ENCODE data around the gene SPP1. TPM values are rescaled to one million over a fixed set of nuclear protein-coding genes. Genes with fewer than 3 reads are reported as not detected.

The SPP1 gene
- polyA plus RNA-seq, 1 donor (not counting 4 experiments of a cell fraction or from before 2014, with no cell fraction given): 0.84 TPM

DNA sequence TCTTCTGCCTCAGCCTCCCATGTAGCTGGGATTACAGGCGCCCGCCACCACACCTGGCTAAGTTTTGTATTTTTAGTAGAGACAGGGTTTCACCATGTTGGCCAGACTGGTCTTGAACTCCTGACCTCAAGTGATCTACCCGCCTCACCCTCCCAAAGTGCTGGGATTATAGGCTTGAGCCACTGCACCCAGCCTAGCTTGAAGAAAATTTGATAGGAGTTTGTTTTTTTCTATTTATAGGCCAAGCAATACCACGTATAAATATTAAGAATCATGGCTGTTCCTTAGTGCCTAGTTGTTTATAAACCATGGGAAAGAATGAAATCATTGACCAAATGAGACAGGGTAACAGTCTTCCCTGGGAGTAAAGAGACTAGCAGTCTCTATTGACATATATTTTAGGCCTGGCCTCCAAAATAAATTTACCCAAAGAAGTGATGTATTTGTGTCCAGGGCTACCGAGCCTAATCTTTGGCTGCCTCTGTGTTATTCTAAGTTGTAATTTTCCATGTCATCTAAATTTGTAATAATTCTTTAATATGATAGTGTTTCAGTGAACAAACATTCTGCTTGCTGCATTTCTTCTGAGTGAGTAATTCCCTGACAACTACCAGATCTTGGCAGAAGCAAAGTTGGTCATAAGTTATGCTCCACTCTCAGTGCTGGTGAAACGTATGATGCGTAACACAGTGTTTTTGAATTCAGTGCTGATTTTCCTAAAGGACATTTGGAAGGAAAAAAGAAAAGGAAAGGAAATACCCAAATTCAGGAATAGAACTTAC, 42.2 kb downstream of the SPP1 start:
- H3K9ac ChIP-seq (ENCODE audit: control insufficient read depth, extremely low read depth, insufficient read depth, low read length): no peak overlapping the region
- peak; percentile 71 for FAIRE-seq
- peak; percentile 42 for DNase-seq (ENCODE audit: low read depth, low spot score)

GRCh38 chr4:88018466-88018865, 43.0 kb downstream of the SPP1 start:
- no peaks in the 10 kb centered on the region for H4K20me1 ChIP-seq (ENCODE audit: control insufficient read depth, extremely low read depth, insufficient read depth, low read length)
- peaks cover 22% of the 10 kb centered on the region for H3K4me1 ChIP-seq (ENCODE audit: control insufficient read depth, extremely low read depth, insufficient read depth, low read length)
- DNase-seq (ENCODE audit: low read depth, low spot score): no peak
- dilution Hi-C loops (cut with MboI; ENCODE audit: extremely low pct_ligation_motif_present, low sequenced_read_pairs): no loop called here
- H3K4me3 ChIP-seq (ENCODE audit: control insufficient read depth in 2 of 3, extremely low read depth in 1 of 3, insufficient read depth in 2 of 3, low read depth in 1 of 3, low read length in 3 of 3): no peak overlapping the region
- no peaks in the 10 kb centered on the region for H3K9me3 ChIP-seq (ENCODE audit: control insufficient read depth, low read depth, low read length)
- peak overlapping the region; percentile 22 for H3K4me2 ChIP-seq (ENCODE audit: control insufficient read depth, extremely low read depth, insufficient read depth, low read depth, low read length)
- no peaks in the 10 kb centered on the region for H3K9me1 ChIP-seq (ENCODE audit: control insufficient read depth, extremely low read depth, insufficient read depth, low read length)
- H3K27ac ChIP-seq (ENCODE audit: control insufficient read depth, insufficient read depth, low read length): peak overlapping the region; percentile 32
- H2AFZ ChIP-seq (ENCODE audit: control insufficient read depth, low read length): no peak overlapping the region
- H3K36me3 ChIP-seq (ENCODE audit: control insufficient read depth in 2 of 2, extremely low read depth in 1 of 2, insufficient read depth in 2 of 2, low read length in 2 of 2): peaks cover 1 to 5% of the 10 kb centered on the region in 2 experiments
- FAIRE-seq: no peak
- H3K79me2 ChIP-seq (ENCODE audit: control insufficient read depth, insufficient read depth, low read length): peaks cover 40% of the 10 kb centered on the region
- H3K27me3 ChIP-seq (ENCODE audit: control insufficient read depth, extremely low read depth, insufficient read depth, low read length): no peaks in the 10 kb centered on the region
- TF ChIP-seq, protein P1, sequence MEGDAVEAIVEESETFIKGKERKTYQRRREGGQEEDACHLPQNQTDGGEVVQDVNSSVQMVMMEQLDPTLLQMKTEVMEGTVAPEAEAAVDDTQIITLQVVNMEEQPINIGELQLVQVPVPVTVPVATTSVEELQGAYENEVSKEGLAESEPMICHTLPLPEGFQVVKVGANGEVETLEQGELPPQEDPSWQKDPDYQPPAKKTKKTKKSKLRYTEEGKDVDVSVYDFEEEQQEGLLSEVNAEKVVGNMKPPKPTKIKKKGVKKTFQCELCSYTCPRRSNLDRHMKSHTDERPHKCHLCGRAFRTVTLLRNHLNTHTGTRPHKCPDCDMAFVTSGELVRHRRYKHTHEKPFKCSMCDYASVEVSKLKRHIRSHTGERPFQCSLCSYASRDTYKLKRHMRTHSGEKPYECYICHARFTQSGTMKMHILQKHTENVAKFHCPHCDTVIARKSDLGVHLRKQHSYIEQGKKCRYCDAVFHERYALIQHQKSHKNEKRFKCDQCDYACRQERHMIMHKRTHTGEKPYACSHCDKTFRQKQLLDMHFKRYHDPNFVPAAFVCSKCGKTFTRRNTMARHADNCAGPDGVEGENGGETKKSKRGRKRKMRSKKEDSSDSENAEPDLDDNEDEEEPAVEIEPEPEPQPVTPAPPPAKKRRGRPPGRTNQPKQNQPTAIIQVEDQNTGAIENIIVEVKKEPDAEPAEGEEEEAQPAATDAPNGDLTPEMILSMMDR (optimal IDR thresholded peaks at IDR 0.05 in 1 of 3, IDR thresholded peaks at IDR 0.05 in 1 of 3, conservative IDR thresholded peaks at IDR 0.05 in 1 of 3; ENCODE audit: extremely low read depth in 1 of 3, insufficient read depth in 2 of 3, low read length in 3 of 3): no peak
- no peak for TF ChIP-seq EZH2 (IDR thresholded peaks at IDR 0.05; ENCODE audit: low read length)
- H3K9ac ChIP-seq (ENCODE audit: control insufficient read depth, extremely low read depth, insufficient read depth, low read length): no peak overlapping the region

More for the DNA sequence above, 42.2 kb downstream of the SPP1 start:
- no peaks in the 10 kb centered on the region for H3K27me3 ChIP-seq (ENCODE audit: control insufficient read depth, extremely low read depth, insufficient read depth, low read length)
- H3K4me1 ChIP-seq (ENCODE audit: control insufficient read depth, extremely low read depth, insufficient read depth, low read length): peaks cover 22% of the 10 kb centered on the region
- dilution Hi-C loops (cut with MboI; ENCODE audit: extremely low pct_ligation_motif_present, low sequenced_read_pairs): no loop called here
- peaks cover 1 to 5% of the 10 kb centered on the region in 2 experiments for H3K36me3 ChIP-seq (ENCODE audit: control insufficient read depth in 2 of 2, extremely low read depth in 1 of 2, insufficient read depth in 2 of 2, low read length in 2 of 2)
- no peaks in the 10 kb centered on the region for H3K9me1 ChIP-seq (ENCODE audit: control insufficient read depth, extremely low read depth, insufficient read depth, low read length)
- H3K79me2 ChIP-seq (ENCODE audit: control insufficient read depth, insufficient read depth, low read length): peaks cover 48% of the 10 kb centered on the region
- no peaks in the 10 kb centered on the region for H3K9me3 ChIP-seq (ENCODE audit: control insufficient read depth, low read depth, low read length)
- H2AFZ ChIP-seq (ENCODE audit: control insufficient read depth, low read length): no peak overlapping the region
- no peak overlapping the region for H3K4me3 ChIP-seq (ENCODE audit: control insufficient read depth in 2 of 3, extremely low read depth in 1 of 3, insufficient read depth in 2 of 3, low read depth in 1 of 3, low read length in 3 of 3)
- H3K27ac ChIP-seq (ENCODE audit: control insufficient read depth, insufficient read depth, low read length): peak overlapping the region; percentile 32
- peak overlapping the region; percentile 22 for H3K4me2 ChIP-seq (ENCODE audit: control insufficient read depth, extremely low read depth, insufficient read depth, low read depth, low read length)
- no peak for TF ChIP-seq EZH2 (IDR thresholded peaks at IDR 0.05; ENCODE audit: low read length)
- TF ChIP-seq, protein P1 (optimal IDR thresholded peaks at IDR 0.05 in 1 of 3, IDR thresholded peaks at IDR 0.05 in 1 of 3, conservative IDR thresholded peaks at IDR 0.05 in 1 of 3; ENCODE audit: extremely low read depth in 1 of 3, insufficient read depth in 2 of 3, low read length in 3 of 3): no peak
- H4K20me1 ChIP-seq (ENCODE audit: control insufficient read depth, extremely low read depth, insufficient read depth, low read length): no peaks in the 10 kb centered on the region
